Stimulated activated CD4-positive, alpha-beta T cell treated with anti-CD3 and anti-CD28 coated beads, Interleukin-4, amount 100 ng/mL, for 24 hours (primary cell): ENCODE measurements around the gene ATM.
"Not testable (repeated sequence)": the region's sequence is repeated elsewhere in the genome, so short reads cannot be mapped to it uniquely, and the experiment has no call there.

Experiments used
- DNase-seq: peaks from one replicate; pipeline ENCODE4 v3.0.0-alpha.2; 2020

ATM gene

GRCh38 chr11:108223348-108224149, 682 bp downstream of the ATM start:
- DNase-seq, result peak; percentile 35

GRCh38 chr11:108224366-108224765, 1.5 kb downstream of the ATM start:
- DNase-seq, result no peak

GRCh38 chr11:108224911-108225786, 2.3 kb downstream of the ATM start:
- peak; percentile 41 for DNase-seq

GRCh38 chr11:108226036-108226435, 3.2 kb downstream of the ATM start:
- DNase-seq, result no peak

GRCh38 chr11:108228251-108228650, 5.4 kb downstream of the ATM start:
- DNase-seq, result no peak

GRCh38 chr11:108233277-108233945, 10.5 kb downstream of the ATM start:
- no peak for DNase-seq

GRCh38 chr11:108235192-108235591, 12.3 kb downstream of the ATM start:
- no peak for DNase-seq

- DNase-seq, result no peak
Measured at GRCh38 chr11:108235633-108236032, 12.8 kb downstream of the ATM start.

GRCh38 chr11:108237058-108237481, 14.2 kb downstream of the ATM start:
- no peak for DNase-seq

GRCh38 chr11:108239076-108239475, 16.2 kb downstream of the ATM start:
- no peak for DNase-seq

- peak; percentile 65 for DNase-seq
Measured at GRCh38 chr11:108241330-108242037, 18.6 kb downstream of the ATM start.

- DNase-seq, result no peak
Measured at GRCh38 chr11:108242422-108242821, 19.6 kb downstream of the ATM start.

- DNase-seq, result no peak
Measured at GRCh38 chr11:108246308-108246707, 23.4 kb downstream of the ATM start.

- no peak for DNase-seq
Measured at GRCh38 chr11:108246885-108247284, 24.0 kb downstream of the ATM start.

- DNase-seq, result no peak
Measured at GRCh38 chr11:108253176-108253575, 30.3 kb downstream of the ATM start.

GRCh38 chr11:108269583-108269982, 46.7 kb downstream of the ATM start:
- DNase-seq, result no peak

- DNase-seq, result not testable (repeated sequence)
Measured at GRCh38 chr11:108276985-108277616, 54.2 kb downstream of the ATM start.

- no peak for DNase-seq
Measured at GRCh38 chr11:108278546-108278945, 55.7 kb downstream of the ATM start.

GRCh38 chr11:108278954-108279353, 56.1 kb downstream of the ATM start:
- no peak for DNase-seq

GRCh38 chr11:108286370-108286769, 63.5 kb downstream of the ATM start:
- no peak for DNase-seq

GRCh38 chr11:108286956-108287355, 64.1 kb downstream of the ATM start:
- DNase-seq, result no peak

- DNase-seq, result not testable (repeated sequence)
Measured at GRCh38 chr11:108289066-108289465, 66.2 kb downstream of the ATM start.
